HEK293 (cell line): ENCODE results near the gene CALR3.
"Not testable (repeated sequence)": the region's sequence is repeated elsewhere in the genome, so short reads cannot be mapped to it uniquely, and the experiment has no call there.

Experiments used
- MYNN ChIP-seq: fragments of 450-650 bp; formaldehyde crosslinking; IDR thresholded peaks from 2 replicates; pipeline ENCODE4 v1.5.1; 2016; ENCODE audit warnings: missing biosample characterization, missing genetic modification characterization, borderline replicate concordance
- YY1 ChIP-seq: fragments of 450-650 bp; formaldehyde crosslinking; IDR thresholded peaks from 2 replicates; pipeline ENCODE4 v1.5.1; 2018; ENCODE audit warnings: missing biosample characterization, missing genetic modification characterization
- ZBTB10 ChIP-seq: fragments of 450-650 bp; formaldehyde crosslinking; IDR thresholded peaks from 2 replicates; pipeline ENCODE4 v1.5.1; 2016; ENCODE audit warnings: missing biosample characterization, missing genetic modification characterization
- ZBTB7A ChIP-seq: fragments of 450-650 bp; formaldehyde crosslinking; IDR thresholded peaks from 2 replicates; pipeline ENCODE4 v1.5.1; 2016; ENCODE audit warnings: low read depth, missing biosample characterization, missing genetic modification characterization
- TF ChIP-seq, protein P1 (sequence below): fragments of 450-650 bp; formaldehyde crosslinking; IDR thresholded peaks from 2 replicates; pipeline ENCODE4 v1.5.1; 2016; ENCODE audit warnings: missing biosample characterization, missing genetic modification characterization, low read depth

- TF ChIP-seq ZBTB7A, MYNN, ZBTB10, YY1 (tag by site-specific recombination): not testable (repeated sequence)
- TF ChIP-seq, protein P1, sequence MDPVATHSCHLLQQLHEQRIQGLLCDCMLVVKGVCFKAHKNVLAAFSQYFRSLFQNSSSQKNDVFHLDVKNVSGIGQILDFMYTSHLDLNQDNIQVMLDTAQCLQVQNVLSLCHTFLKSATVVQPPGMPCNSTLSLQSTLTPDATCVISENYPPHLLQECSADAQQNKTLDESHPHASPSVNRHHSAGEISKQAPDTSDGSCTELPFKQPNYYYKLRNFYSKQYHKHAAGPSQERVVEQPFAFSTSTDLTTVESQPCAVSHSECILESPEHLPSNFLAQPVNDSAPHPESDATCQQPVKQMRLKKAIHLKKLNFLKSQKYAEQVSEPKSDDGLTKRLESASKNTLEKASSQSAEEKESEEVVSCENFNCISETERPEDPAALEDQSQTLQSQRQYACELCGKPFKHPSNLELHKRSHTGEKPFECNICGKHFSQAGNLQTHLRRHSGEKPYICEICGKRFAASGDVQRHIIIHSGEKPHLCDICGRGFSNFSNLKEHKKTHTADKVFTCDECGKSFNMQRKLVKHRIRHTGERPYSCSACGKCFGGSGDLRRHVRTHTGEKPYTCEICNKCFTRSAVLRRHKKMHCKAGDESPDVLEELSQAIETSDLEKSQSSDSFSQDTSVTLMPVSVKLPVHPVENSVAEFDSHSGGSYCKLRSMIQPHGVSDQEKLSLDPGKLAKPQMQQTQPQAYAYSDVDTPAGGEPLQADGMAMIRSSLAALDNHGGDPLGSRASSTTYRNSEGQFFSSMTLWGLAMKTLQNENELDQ (tag by site-specific recombination), result not testable (repeated sequence)
Measured at GRCh38 chr19:16448872-16449271, 47.1 kb downstream of the CALR3 start.
